Activated CD4-positive, CD25-positive, alpha-beta regulatory T cell treated with anti-CD3 and anti-CD28 coated beads, Interleukin-2, amount 50 U/mL, for 72 hours (primary cell): ENCODE data around the gene HS3ST2.
"Not testable (repeated sequence)": the region's sequence is repeated elsewhere in the genome, so short reads cannot be mapped to it uniquely, and the experiment has no call there.

Source experiments
- DNase-seq: peaks from one replicate; pipeline ENCODE4 v3.0.0; 2021

HS3ST2 gene

DNA sequence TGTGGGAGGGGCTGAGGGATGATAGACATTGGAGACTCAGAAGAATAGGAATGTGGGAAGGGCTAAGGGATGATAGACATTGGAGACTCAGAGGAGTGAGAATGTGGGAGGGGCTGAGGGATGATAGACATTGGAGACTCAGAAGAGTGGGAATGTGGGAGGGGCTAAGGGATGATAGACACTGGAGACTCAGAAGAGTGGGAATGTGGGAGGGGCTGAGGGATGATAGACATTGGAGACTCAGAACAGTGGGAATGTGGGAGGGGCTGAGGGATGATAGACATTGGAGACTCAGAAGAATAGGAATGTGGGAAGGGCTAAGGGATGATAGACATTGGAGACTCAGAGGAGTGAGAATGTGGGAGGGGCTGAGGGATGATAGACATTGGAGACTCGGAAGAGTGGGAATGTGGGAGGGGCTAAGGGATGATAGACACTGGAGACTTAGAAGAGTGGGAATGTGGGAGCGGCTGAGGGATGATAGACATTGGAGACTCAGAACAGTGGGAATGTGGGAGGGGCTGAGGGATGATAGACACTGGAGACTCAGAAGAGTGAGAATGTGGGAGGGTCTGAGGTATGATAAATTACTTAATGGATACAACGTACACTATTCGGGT lies 125.9 kb downstream of the HS3ST2 start:
- not testable (repeated sequence) for DNase-seq

DNA sequence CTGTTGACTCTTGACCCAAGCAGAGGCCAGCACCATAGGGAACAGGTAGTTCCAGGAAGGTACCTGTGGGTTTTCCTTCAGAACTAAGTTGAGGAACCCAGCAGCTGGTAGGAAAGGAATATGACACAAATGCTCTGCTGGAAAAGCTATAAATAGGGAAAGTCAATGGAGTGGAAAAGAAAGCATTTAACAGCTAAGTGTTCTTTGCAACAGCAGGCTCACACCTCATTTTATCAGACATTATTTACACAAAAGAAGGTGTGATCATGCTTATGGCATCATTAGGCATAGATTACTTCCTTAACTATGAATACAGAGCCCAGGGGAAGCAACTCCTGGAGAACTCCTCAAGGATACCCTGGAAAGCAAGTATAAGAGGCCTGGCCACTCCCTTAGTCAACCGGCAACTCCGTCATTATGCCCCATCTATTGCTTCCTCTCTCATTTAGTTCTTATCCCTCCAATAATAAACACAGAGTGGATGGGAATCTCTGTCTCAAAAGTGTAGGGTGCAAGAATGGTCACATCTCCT lies 128.1 kb downstream of the HS3ST2 start:
- no peak for DNase-seq

DNA sequence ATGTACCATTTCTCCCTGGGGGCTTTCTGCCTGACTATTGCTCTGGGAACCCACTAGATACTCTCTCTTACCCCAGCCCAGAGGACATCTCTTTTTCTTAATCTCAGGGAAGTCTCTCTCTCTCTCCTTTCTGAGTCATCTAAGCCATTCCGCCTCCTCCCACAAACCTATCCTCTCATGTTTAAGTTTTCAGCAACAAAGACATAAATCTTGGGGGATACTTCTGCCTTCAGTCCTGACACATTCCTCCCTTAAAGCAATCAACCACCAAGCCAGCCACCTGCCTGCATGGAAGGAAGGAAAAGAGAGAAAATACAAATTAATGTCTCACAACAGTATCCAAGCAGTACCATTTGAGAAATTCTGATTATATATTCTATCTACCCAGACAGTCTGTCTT lies 128.8 kb downstream of the HS3ST2 start:
- DNase-seq: no peak

DNA sequence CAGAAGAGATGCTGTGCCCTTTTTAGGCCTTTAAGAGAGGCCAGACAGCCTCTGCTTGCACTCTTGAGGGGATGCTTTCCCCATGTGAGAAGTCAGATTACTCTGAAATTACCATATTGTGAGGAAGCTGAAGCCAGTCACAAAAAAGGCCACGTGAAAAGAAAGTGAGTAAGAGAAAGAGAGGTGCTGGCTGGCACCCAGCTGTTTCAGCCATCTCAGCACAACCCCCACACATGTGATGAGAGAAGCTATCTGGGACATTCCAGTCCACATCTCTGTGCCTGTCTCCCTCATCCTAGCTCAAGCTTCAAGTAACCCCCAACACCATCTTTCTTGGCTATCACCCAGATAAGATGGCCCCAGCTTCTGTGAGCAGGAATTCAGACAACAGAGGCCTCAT lies 131.4 kb downstream of the HS3ST2 start:
- DNase-seq: no peak

DNA sequence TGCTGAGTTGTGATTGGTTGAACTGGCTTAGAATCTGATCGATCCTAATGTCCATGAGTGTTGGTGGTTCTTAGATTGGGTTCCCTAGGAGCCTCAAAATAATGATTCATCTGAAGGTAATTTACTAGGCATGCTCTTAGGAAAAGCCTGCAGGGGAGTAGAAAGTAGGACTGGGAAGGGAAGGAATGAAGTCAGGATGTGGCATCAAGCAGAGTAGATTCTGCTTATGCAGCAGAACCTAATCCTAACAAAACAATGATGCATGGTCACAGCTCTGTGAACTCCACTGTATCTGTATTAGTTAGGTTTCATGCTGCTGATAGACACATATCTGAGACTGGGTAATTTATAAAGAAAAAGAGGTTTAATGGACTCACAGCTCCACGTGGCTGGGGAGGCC lies 132.5 kb downstream of the HS3ST2 start:
- DNase-seq: no peak

DNA sequence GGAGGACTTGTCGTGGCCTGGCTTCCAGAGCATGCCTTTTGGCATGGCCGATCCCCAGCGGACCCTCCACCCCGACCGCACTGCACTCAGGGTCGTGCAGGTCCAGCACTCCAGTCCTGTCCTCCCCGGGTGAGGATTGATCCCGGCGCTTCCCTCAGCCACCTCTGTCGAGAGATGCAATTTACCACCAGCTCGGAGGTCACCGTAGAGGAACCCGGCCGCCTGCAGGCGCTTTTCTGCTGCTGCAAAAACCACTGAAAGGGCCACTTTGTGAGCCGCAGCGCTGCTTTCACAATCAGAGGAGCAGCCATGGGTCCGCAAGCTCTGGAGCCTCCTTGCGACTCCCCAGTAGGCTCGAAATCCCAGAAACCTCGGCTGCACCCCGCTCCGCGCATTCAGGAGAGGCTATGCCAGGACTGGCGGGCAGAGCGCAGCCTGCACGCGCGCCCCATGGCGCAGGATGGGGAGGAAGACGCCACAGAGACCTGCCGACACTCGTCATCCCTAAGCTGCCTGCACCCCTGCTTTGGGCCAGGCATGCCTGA lies 134.2 kb downstream of the HS3ST2 start:
- no peak for DNase-seq

DNA sequence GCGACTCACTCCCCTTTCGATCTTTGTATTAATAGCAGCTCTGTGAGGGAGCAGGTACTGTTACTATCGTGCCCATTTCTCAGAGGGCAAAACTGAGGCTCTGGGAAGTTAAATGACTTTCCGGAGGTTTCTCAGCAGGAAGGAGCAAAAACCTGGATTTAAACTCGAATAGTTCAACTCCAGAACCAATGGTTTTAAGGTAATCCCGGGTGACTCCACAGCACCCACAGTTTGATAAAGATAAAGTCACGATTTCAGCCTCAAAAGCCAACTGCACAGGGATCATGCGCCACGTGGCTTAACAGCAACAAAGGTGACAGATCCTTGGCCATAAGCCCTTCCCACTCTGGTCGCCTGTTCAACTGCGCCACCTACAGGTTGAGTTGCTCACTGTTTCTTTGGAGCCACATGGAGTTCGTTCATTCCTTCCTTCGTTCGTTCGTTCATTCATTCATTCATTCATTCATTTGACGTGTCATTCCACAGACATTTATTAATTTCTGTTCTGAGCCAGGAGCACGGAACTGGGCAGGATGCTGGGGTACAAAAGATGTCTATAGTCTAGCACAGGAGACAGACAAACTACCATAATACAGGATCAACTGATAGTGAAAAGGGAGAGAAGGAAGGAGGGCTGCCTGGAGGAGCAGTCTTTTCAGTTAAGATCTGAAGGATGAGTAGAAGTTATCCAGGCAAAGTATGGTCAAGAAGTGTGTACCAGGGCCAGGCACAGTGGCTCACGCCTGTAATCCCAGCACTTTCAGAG lies 134.8 kb downstream of the HS3ST2 start:
- peak; percentile 57 for DNase-seq

DNA sequence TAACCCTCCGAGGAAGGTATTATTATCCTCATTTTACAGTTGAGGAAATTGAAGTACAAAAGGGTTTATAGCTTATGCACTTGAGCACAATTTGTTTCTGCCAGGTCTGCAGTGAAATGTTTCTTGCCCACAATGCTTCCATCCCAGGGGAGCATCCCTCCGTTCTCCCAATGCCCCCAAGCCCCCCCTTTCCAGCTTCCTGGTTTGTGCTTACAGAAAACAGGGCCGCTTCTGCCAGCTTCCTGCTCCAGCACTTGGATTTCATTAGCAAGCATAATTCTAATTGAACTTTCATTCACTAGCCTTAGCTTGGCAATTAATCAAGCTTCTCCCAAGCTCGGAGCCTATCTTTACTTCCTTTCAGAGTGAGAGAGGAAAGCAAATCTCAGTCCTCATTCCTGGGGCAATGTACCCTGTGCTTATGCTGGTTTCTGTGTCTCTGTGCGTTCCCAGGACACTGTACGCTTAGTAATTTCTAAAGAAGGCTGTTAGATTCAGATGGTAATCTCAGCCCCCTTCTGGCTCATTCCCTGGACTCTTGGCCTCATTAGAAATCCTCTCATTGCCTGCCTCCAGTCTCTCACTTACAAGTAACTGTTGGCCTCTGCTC lies 141.6 kb downstream of the HS3ST2 start:
- DNase-seq: no peak

DNA sequence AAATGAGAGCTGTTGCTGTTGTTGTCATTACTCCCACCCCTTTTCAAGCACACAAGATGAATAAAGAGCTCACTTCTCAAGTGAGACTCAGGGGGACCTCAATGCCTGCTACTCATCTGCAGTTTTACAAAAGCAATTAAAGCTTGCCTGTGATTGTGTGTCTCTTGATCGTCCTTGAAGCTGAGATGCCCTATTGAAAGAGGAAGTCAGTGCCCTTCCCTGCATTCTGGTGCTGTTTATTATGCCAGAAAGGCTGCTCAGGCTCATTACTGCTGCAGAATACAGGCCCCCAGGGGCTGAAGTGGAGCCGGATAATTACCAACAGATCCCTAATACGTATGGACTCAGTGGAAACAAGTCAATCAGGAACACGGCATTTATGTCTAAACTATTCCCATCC lies 147.2 kb downstream of the HS3ST2 start:
- DNase-seq: no peak

DNA sequence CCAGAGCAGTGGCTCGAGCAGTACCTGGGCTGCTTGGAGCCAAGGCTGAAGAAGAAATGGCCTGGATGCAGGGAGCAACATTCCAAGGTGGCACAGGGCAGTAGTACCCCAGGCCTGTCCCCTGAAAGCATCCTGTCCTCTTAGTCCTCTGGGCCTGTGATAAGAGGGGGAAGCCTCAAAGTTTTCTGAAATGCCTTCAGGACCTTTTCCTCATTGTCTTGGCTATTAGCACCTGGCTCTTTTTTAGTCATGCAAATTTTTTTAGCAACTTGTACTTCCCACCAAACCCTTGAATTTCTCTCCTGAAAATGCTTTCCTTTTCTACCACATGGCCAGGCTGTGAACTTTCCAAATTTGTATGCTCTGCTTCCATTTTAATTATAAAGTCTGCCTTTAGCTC lies 148.9 kb downstream of the HS3ST2 start:
- no peak for DNase-seq
